Transverse colon (tissue), 4 donors: ENCODE results near the gene GTF2F2.

Source experiments
- CTCF ChIP-seq, 5 experiments: fragments of 200-600 bp in 3 of 5; fragments of 450-650 bp in 2 of 5; sonication (generic) in 3 of 5; IDR thresholded peaks; 1 replicate in 2 of 5; 2 replicates in 3 of 5; pipeline ENCODE4 v1.5.1; 2016 to 2017; ENCODE audit warnings: antibody characterized with exemption in 5 of 5, inconsistent platforms in 3 of 5, mild to moderate bottlenecking in 2 of 5, moderate library complexity in 1 of 5
- EP300 ChIP-seq: sonication (generic); formaldehyde crosslinking; IDR thresholded peaks from one replicate; pipeline ENCODE4 v1.6.1; 2017; ENCODE audit warnings: antibody characterized with exemption, low read depth
- POLR2A ChIP-seq: fragments of 450-650 bp; IDR thresholded peaks from one replicate; pipeline ENCODE4 v1.6.1; 2016; ENCODE audit warnings: antibody characterized with exemption, mild to moderate bottlenecking, moderate library complexity
- POLR2AphosphoS5 ChIP-seq, 3 donors: sonication (generic); formaldehyde crosslinking; IDR thresholded peaks; one replicate each; pipeline ENCODE4 v1.6.1; 2016; ENCODE audit warnings: antibody characterized with exemption in 3 of 3

GRCh38 chr13:45220403-45220802 is 100.1 kb downstream of the GTF2F2 start:
- TF ChIP-seq CTCF (IDR thresholded peaks at IDR 0.05) = no peak
- no peak for TF ChIP-seq EP300
- no peak for TF ChIP-seq POLR2AphosphoS5 (IDR thresholded peaks at IDR 0.05)
- TF ChIP-seq POLR2A = no peak
